GM12878 (cell line): ENCODE results near the gene OTOP3. TPM values are rescaled to one million over a fixed set of nuclear protein-coding genes. Genes with fewer than 3 reads are reported as not detected.

Experiments
- ATAC-seq: fragments of 200-7000 bp; cut with Tn5 transposase; 3 replicates; pipeline ENCODE4 v1.9.1; 2020; ENCODE audit warnings: mild to moderate bottlenecking, moderate library complexity
- BruUV-seq: library from RNA; stranded (reverse); fragments of 400-500 nt; replicated peaks from 2 replicates; lab custom pipeline; 2021; lab: Mats Ljungman, UMichigan
- CTCF ChIA-PET: fragments of 300-600 bp; sonication (Branson Sonifier 250); formaldehyde crosslinking; extraction: SDS; loops from one replicate; lab custom pipeline; 2021; ENCODE audit warnings: inconsistent platforms; lab: Yijun Ruan, JAX
- POLR2A ChIA-PET: fragments of 350-600 bp; formaldehyde crosslinking; extraction: SDS; loops from one replicate; lab custom pipeline; 2021; ENCODE audit warnings: inconsistent platforms; lab: Charles Lee
- RAD21 ChIA-PET: fragments of 300-600 bp; sonication (Branson Sonifier 250); formaldehyde crosslinking; loops from one replicate; lab custom pipeline; 2023; ENCODE audit warnings: antibody characterized with exemption; ENCODE audit not compliant: unreplicated experiment; lab: Charles Lee
- SMC1A ChIA-PET: fragments of 300-600 bp; sonication (Branson Sonifier 250); formaldehyde crosslinking; loops from one replicate; lab custom pipeline; 2023; ENCODE audit not compliant: unreplicated experiment, uncharacterized antibody; lab: Charles Lee
- DNase-seq: peaks from one replicate; pipeline ENCODE4 v3.0.0-alpha.2; 2011; ENCODE audit warnings: low read depth, low spot score
- FAIRE-seq: peaks from 3 replicates; lab custom pipeline; 2011; peaks lifted over from hg19 to GRCh38; lab: Jason Lieb, UNC
- H2AFZ ChIP-seq: 2 replicates; pipeline ENCODE4 v1.6.0; 2011; ENCODE audit warnings: low read depth, low read length, control low read depth; ENCODE audit not compliant: control insufficient read depth
- H3K27ac ChIP-seq: 2 replicates; pipeline ENCODE4 v1.5.1; 2011; ENCODE audit warnings: control low read depth; ENCODE audit not compliant: control insufficient read depth, insufficient read depth
- H3K27me3 ChIP-seq, 2 experiments: replicated peaks in 1 of 2; 2 replicates each; pipeline versions ENCODE4 v1.6.0 to v1.6.1; 2011; ENCODE audit warnings: low read length in 1 of 2; ENCODE audit not compliant: control insufficient read depth in 2 of 2, insufficient read depth in 2 of 2
- H3K36me3 ChIP-seq, 2 experiments: 2 replicates each; pipeline ENCODE4 v1.5.1; 2011; ENCODE audit warnings: low read length in 1 of 2; ENCODE audit not compliant: control insufficient read depth in 2 of 2, insufficient read depth in 2 of 2
- H3K4me1 ChIP-seq: 2 replicates; pipeline ENCODE4 v1.6.1; 2011; ENCODE audit warnings: mild to moderate bottlenecking, low read length, moderate library complexity, mixed read lengths; ENCODE audit not compliant: control insufficient read depth, insufficient read depth
- H3K4me2 ChIP-seq: 2 replicates; pipeline ENCODE4 v1.6.0; 2011; ENCODE audit warnings: control low read depth; ENCODE audit not compliant: control insufficient read depth, insufficient read depth
- H3K4me3 ChIP-seq: fragments of 200-600 bp; sonication (generic); 2 replicates; pipeline ENCODE4 v1.5.1; 2016
- H3K79me2 ChIP-seq: 2 replicates; pipeline ENCODE4 v1.6.0; 2011; ENCODE audit warnings: low read length; ENCODE audit not compliant: control insufficient read depth, insufficient read depth
- H3K9ac ChIP-seq: 2 replicates; pipeline ENCODE4 v1.8.0; 2011; ENCODE audit warnings: low read length, control low read depth, mixed read lengths; ENCODE audit not compliant: control insufficient read depth, insufficient read depth
- H3K9me3 ChIP-seq: replicated peaks from 3 replicates; pipeline ENCODE4 v1.5.1; 2011; ENCODE audit warnings: mild to moderate bottlenecking, low read length; ENCODE audit not compliant: control insufficient read depth, insufficient read depth
- H4K20me1 ChIP-seq: 2 replicates; pipeline ENCODE4 v1.6.0; 2011; ENCODE audit not compliant: control insufficient read depth, insufficient read depth
- CEBPB ChIP-seq, 2 experiments: fragments of 150-350 bp in 1 of 2; IDR thresholded peaks; 2 replicates each; pipeline ENCODE4 v1.6.1; 2012 to 2014; ENCODE audit warnings: low read depth in 2 of 2, low read length in 2 of 2, borderline replicate concordance in 1 of 2, inconsistent platforms in 1 of 2
- JUNB ChIP-seq: IDR thresholded peaks from 2 replicates; pipeline ENCODE4 v1.6.1; 2016; ENCODE audit warnings: antibody characterized with exemption, mild to moderate bottlenecking
- NFXL1 ChIP-seq: fragments of 450-650 bp; IDR thresholded peaks from 2 replicates; pipeline ENCODE4 v1.6.1; 2017; ENCODE audit warnings: antibody characterized with exemption, mild to moderate bottlenecking, borderline replicate concordance
- NR2F1 ChIP-seq: fragments of 450-650 bp; conservative IDR thresholded peaks from 2 replicates; pipeline ENCODE4 v1.6.1; 2017; ENCODE audit warnings: mild to moderate bottlenecking
- RB1 ChIP-seq: fragments of 450-650 bp; formaldehyde crosslinking; IDR thresholded peaks from 2 replicates; pipeline ENCODE4 v1.6.1; 2017; ENCODE audit warnings: mild to moderate bottlenecking, borderline replicate concordance
- SMC3 ChIP-seq: IDR thresholded peaks from 2 replicates; pipeline ENCODE4 v1.6.1; 2011; ENCODE audit warnings: low read length, improper control_type of control experiment, borderline replicate concordance
- SPI1 ChIP-seq: IDR thresholded peaks from 2 replicates; pipeline ENCODE4 v1.6.1; 2011; ENCODE audit warnings: low read depth, mild to moderate bottlenecking, low read length, moderate library complexity, borderline replicate concordance; ENCODE audit not compliant: insufficient read depth
- STAT1 ChIP-seq: fragments of 450-650 bp; conservative IDR thresholded peaks from 2 replicates; pipeline ENCODE4 v1.6.1; 2014; ENCODE audit warnings: antibody characterized with exemption, mild to moderate bottlenecking
- STAT3 ChIP-seq: IDR thresholded peaks from 2 replicates; pipeline ENCODE4 v1.6.1; 2011; ENCODE audit warnings: low read depth, low read length, improper control_type of control experiment
- TAF1 ChIP-seq: IDR thresholded peaks from 2 replicates; pipeline ENCODE4 v1.6.1; 2011; ENCODE audit warnings: mild to moderate bottlenecking, low read depth, low read length, borderline replicate concordance
- TCF3 ChIP-seq: IDR thresholded peaks from 2 replicates; pipeline ENCODE4 v1.6.1; 2012; ENCODE audit warnings: low read depth, mild to moderate bottlenecking, low read length, borderline replicate concordance; ENCODE audit not compliant: insufficient read depth
- ZNF217 ChIP-seq: fragments of 450-650 bp; IDR thresholded peaks from 2 replicates; pipeline ENCODE4 v1.6.1; 2017; ENCODE audit warnings: antibody characterized with exemption, mild to moderate bottlenecking
- WGBS: methylation state at CpG from one replicate; pipeline ENCODE4 v1.1.6; 2016; ENCODE audit warnings: low lambda C conversion rate; ENCODE audit not compliant: insufficient replicate concordance, insufficient coverage; ENCODE audit errors: missing lambda C conversion rate; 5-methylcytosine and 5-hydroxymethylcytosine counted together
- in situ Hi-C: fragments of 300-500 bp; cut with MboI; formaldehyde crosslinking; loops from 9 replicates; pipeline ENCODE4 v1.14.3; 2018; ENCODE audit warnings: mixed read lengths
- intact Hi-C: fragments of 100-400 bp; cut with micrococcal nuclease; formaldehyde crosslinking; loops from one replicate; pipeline ENCODE4 v1.14.2; 2022; ENCODE audit not compliant: unreplicated experiment
- polyA plus RNA-seq, 11 experiments: library from polyadenylated mRNA; depleted of rRNA in 4 of 11; unstranded in 6 of 11; stranded (reverse) in 5 of 11; fragments of >200 nt; fragmentation: Nextera tagmentation in 4 of 11; fragmentation: Illumina TruSeq in 1 of 11; extraction: Ambion mirVana in 4 of 11; extraction: Trizol in 1 of 11; gene quantifications; 1 replicate in 1 of 11; 2 replicates in 10 of 11; pipeline versions ENCODE4 v1.2.1 to v1.2.3, GENCODE V29; 2011 to 2016; ENCODE audit warnings: inconsistent platforms in 2 of 11, missing spikeins in 2 of 11, low read depth in 1 of 11
- total RNA-seq, 4 experiments: library from RNA; depleted of rRNA in 3 of 4; stranded (reverse); fragments of >200 nt in 3 of 4; fragmentation: Illumina TruSeq in 1 of 4; extraction: Trizol in 1 of 4; gene quantifications; 2 replicates each; pipeline versions ENCODE4 v1.2.1 to v1.2.3, GENCODE V29; 2013 to 2021
- TF ChIP-seq, protein P1 (sequence below): fragments of 450-650 bp; formaldehyde crosslinking; IDR thresholded peaks from 2 replicates; pipeline ENCODE4 v1.5.0; 2022; ENCODE audit warnings: mild to moderate bottlenecking, missing genetic modification characterization
- TF ChIP-seq, protein P2 (sequence below): fragments of 450-650 bp; IDR thresholded peaks from 2 replicates; pipeline ENCODE4 v1.6.1; 2016; ENCODE audit warnings: mild to moderate bottlenecking
- TF ChIP-seq, protein P3 (sequence below): fragments of 450-650 bp; IDR thresholded peaks from 2 replicates; pipeline ENCODE4 v1.6.1; 2017; ENCODE audit warnings: mild to moderate bottlenecking

Gene OTOP3
- total and polyA plus RNA-seq, 10 of the 15 experiments (the other 5 are each of a cell fraction or from before 2014, with no cell fraction given) = 0.03 to 0.06 TPM; not detected in 8

DNA sequence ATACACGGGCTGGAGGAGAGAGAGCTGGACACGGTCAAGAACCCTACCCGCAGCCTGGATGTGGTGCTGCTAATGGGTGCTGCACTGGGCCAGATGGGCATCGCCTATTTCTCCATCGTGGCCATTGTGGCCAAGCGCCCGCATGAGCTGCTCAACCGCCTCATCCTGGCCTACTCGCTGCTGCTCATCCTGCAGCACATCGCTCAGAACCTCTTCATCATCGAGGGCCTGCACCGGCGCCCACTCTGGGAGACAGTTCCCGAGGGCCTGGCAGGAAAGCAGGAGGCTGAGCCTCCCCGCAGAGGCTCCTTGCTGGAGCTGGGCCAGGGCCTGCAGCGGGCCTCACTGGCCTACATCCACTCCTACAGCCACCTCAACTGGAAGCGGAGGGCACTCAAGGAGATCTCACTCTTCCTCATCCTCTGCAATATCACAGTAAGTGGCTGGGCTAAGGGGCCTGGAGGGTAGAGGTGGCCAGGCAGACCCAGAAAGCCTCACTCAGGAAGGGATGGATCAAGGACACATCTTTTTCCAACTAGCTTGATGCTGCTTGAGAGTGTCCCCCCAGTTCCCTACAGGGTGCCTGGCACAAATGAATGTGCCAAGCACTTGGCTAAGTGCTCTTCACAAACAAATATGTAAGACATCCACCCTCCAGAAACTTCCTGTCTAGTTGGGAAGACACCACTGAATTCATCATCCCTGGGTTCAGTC, 11.5 kb downstream of the OTOP3 start:
- H3K4me1 ChIP-seq = peaks cover 6% of the 10 kb centered on the region; the same call in 1 of the 2 replicates
- H3K9ac ChIP-seq = no peak overlapping the region
- in situ Hi-C loops (no loop called here), intact Hi-C loops (no loop called here)
- H4K20me1 ChIP-seq = no peaks in the 10 kb centered on the region
- ChIA-PET CTCF (interaction anchor here (1.4 to 3.4 kb wide), 3 partner anchors 10 to 14 kb away, joined by 7 to 21 read pairs (median 17); no protein-coding TSS in a partner anchor), RAD21 (interaction anchor here (1.0 kb wide), 1 partner anchor 14 kb away, joined by 4 read pairs; no protein-coding TSS in a partner anchor), POLR2A (no interaction called here), SMC1A (interaction anchor here (1.3 to 2.7 kb wide), 2 partner anchors 8 to 14 kb away, joined by 5 to 13 read pairs; no protein-coding TSS in a partner anchor)
- WGBS = 70% methylated on average over 17 of the region's 17 CpGs
- no peak overlapping the region for H3K27ac ChIP-seq
- DNase-seq (no peak), FAIRE-seq (no peak), ATAC-seq (no peak)
- no peak overlapping the region for H2AFZ ChIP-seq
- BruUV-seq = no TSS peak
- no peaks in the 10 kb centered on the region for H3K9me3 ChIP-seq
- H3K4me3 ChIP-seq = no peak overlapping the region
- no peaks in the 10 kb centered on the region for H3K79me2 ChIP-seq
- H3K27me3 ChIP-seq = no peaks in the 10 kb centered on the region
- no peak overlapping the region for H3K4me2 ChIP-seq
- H3K36me3 ChIP-seq = no peaks in the 10 kb centered on the region
- no peak for TF ChIP-seq STAT1
- TF ChIP-seq NR2F1 = no peak
- no peak for TF ChIP-seq RB1
- TF ChIP-seq CEBPB (IDR thresholded peaks at IDR 0.05; ENCODE audit: borderline replicate concordance in 1 of 2, low read depth in 2 of 2, low read length in 2 of 2) = no peak
- TF ChIP-seq SMC3 = no peak
- TF ChIP-seq TCF3 = no peak
- TF ChIP-seq ZNF217 = no peak
- TF ChIP-seq JUNB = no peak
- no peak for TF ChIP-seq TAF1
- no peak for TF ChIP-seq SPI1
- no peak for TF ChIP-seq STAT3
- TF ChIP-seq, protein P1, sequence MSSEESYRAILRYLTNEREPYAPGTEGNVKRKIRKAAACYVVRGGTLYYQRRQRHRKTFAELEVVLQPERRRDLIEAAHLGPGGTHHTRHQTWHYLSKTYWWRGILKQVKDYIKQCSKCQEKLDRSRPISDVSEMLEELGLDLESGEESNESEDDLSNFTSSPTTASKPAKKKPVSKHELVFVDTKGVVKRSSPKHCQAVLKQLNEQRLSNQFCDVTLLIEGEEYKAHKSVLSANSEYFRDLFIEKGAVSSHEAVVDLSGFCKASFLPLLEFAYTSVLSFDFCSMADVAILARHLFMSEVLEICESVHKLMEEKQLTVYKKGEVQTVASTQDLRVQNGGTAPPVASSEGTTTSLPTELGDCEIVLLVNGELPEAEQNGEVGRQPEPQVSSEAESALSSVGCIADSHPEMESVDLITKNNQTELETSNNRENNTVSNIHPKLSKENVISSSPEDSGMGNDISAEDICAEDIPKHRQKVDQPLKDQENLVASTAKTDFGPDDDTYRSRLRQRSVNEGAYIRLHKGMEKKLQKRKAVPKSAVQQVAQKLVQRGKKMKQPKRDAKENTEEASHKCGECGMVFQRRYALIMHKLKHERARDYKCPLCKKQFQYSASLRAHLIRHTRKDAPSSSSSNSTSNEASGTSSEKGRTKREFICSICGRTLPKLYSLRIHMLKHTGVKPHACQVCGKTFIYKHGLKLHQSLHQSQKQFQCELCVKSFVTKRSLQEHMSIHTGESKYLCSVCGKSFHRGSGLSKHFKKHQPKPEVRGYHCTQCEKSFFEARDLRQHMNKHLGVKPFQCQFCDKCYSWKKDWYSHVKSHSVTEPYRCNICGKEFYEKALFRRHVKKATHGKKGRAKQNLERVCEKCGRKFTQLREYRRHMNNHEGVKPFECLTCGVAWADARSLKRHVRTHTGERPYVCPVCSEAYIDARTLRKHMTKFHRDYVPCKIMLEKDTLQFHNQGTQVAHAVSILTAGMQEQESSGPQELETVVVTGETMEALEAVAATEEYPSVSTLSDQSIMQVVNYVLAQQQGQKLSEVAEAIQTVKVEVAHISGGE (CRISPR knock-in tag) = no peak
- TF ChIP-seq, protein P2, sequence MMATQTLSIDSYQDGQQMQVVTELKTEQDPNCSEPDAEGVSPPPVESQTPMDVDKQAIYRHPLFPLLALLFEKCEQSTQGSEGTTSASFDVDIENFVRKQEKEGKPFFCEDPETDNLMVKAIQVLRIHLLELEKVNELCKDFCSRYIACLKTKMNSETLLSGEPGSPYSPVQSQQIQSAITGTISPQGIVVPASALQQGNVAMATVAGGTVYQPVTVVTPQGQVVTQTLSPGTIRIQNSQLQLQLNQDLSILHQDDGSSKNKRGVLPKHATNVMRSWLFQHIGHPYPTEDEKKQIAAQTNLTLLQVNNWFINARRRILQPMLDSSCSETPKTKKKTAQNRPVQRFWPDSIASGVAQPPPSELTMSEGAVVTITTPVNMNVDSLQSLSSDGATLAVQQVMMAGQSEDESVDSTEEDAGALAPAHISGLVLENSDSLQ = no peak
- no peak for TF ChIP-seq NFXL1
- TF ChIP-seq, protein P3, sequence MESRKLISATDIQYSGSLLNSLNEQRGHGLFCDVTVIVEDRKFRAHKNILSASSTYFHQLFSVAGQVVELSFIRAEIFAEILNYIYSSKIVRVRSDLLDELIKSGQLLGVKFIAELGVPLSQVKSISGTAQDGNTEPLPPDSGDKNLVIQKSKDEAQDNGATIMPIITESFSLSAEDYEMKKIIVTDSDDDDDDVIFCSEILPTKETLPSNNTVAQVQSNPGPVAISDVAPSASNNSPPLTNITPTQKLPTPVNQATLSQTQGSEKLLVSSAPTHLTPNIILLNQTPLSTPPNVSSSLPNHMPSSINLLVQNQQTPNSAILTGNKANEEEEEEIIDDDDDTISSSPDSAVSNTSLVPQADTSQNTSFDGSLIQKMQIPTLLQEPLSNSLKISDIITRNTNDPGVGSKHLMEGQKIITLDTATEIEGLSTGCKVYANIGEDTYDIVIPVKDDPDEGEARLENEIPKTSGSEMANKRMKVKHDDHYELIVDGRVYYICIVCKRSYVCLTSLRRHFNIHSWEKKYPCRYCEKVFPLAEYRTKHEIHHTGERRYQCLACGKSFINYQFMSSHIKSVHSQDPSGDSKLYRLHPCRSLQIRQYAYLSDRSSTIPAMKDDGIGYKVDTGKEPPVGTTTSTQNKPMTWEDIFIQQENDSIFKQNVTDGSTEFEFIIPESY = no peak
